Measurements from ENCODE around the gene MYADML2. TPM values are rescaled to one million over a fixed set of nuclear protein-coding genes. Genes with fewer than 3 reads are reported as not detected.

The MYADML2 gene
- total RNA-seq, 2 donors from 2014 or later, result not detected

- peaks cover 58% of the 10 kb centered on the region for H3K36me3 ChIP-seq (ENCODE audit: control insufficient read depth, insufficient read depth, low read length)
- Mint-ChIP-seq H3K4me3 (peak overlapping the region; percentile 83), H3K36me3 (ENCODE audit: low read depth) (peaks cover 55% of the 10 kb centered on the region), H3K27me3 (ENCODE audit: insufficient read depth) (no peaks in the 10 kb centered on the region), H3K9me3 (no peaks in the 10 kb centered on the region), H3K4me1 (peaks cover 5% of the 10 kb centered on the region), H3K27ac (peak overlapping the region; percentile 98)
- H3K4me3 ChIP-seq (ENCODE audit: low read length), result peak overlapping the region; percentile 97
- 0% methylated on average over 28 to 40 of the region's 40 CpGs for WGBS, 2 experiments (ENCODE audit: insufficient coverage in 1 of 2, insufficient read length in 1 of 2)
- H3K27ac ChIP-seq (ENCODE audit: low read depth, low read length), result peak overlapping the region; percentile 38
- H3K4me1 ChIP-seq (ENCODE audit: control insufficient read depth, insufficient read depth, low read length), result peaks cover 7% of the 10 kb centered on the region
- no peaks in the 10 kb centered on the region for H3K9me3 ChIP-seq (ENCODE audit: control insufficient read depth, low read length)
- H3K27me3 ChIP-seq (ENCODE audit: control insufficient read depth, insufficient read depth, low read length, poor library complexity, severe bottlenecking), result no peaks in the 10 kb centered on the region
- TF ChIP-seq, protein P1, sequence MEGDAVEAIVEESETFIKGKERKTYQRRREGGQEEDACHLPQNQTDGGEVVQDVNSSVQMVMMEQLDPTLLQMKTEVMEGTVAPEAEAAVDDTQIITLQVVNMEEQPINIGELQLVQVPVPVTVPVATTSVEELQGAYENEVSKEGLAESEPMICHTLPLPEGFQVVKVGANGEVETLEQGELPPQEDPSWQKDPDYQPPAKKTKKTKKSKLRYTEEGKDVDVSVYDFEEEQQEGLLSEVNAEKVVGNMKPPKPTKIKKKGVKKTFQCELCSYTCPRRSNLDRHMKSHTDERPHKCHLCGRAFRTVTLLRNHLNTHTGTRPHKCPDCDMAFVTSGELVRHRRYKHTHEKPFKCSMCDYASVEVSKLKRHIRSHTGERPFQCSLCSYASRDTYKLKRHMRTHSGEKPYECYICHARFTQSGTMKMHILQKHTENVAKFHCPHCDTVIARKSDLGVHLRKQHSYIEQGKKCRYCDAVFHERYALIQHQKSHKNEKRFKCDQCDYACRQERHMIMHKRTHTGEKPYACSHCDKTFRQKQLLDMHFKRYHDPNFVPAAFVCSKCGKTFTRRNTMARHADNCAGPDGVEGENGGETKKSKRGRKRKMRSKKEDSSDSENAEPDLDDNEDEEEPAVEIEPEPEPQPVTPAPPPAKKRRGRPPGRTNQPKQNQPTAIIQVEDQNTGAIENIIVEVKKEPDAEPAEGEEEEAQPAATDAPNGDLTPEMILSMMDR (conservative IDR thresholded peaks at IDR 0.05), result no peak
- no peak for DNase-seq
- H3K9ac ChIP-seq (ENCODE audit: extremely low read depth, low read length, poor library complexity, severe bottlenecking), result peak overlapping the region; percentile 96
Observed at GRCh38 chr17:81891303-81891552, 55.8 kb downstream of the MYADML2 start.

- TF ChIP-seq, protein P1 (conservative IDR thresholded peaks at IDR 0.05), result no peak
- peaks cover 58% of the 10 kb centered on the region for H3K36me3 Mint-ChIP-seq (ENCODE audit: low read depth)
Observed at GRCh38 chr17:81890447-81891302, 56.4 kb downstream of the MYADML2 start.

More at GRCh38 chr17:81890447-81891302, 56.4 kb downstream of the MYADML2 start:
- Mint-ChIP-seq H3K9me3 (no peaks in the 10 kb centered on the region), H3K27me3 (ENCODE audit: insufficient read depth) (no peaks in the 10 kb centered on the region), H3K4me1 (peaks cover 5% of the 10 kb centered on the region), H3K4me3 (peak overlapping the region; percentile 83), H3K27ac (peak overlapping the region; percentile 87)
- H3K9ac ChIP-seq (ENCODE audit: extremely low read depth, low read length, poor library complexity, severe bottlenecking), result peak overlapping the region; percentile 96
- H3K4me1 ChIP-seq (ENCODE audit: control insufficient read depth, insufficient read depth, low read length), result peaks cover 7% of the 10 kb centered on the region
- H3K36me3 ChIP-seq (ENCODE audit: control insufficient read depth, insufficient read depth, low read length), result peaks cover 63% of the 10 kb centered on the region
- WGBS, 2 experiments (ENCODE audit: insufficient coverage in 1 of 2, insufficient read length in 1 of 2), result 11 to 16% methylated on average over 26 to 67 of the region's 69 CpGs
- H3K4me3 ChIP-seq (ENCODE audit: low read length), result peak overlapping the region; percentile 97
- no peaks in the 10 kb centered on the region for H3K27me3 ChIP-seq (ENCODE audit: control insufficient read depth, insufficient read depth, low read length, poor library complexity, severe bottlenecking)
- H3K9me3 ChIP-seq (ENCODE audit: control insufficient read depth, low read length), result no peaks in the 10 kb centered on the region
- peak; percentile 47 for DNase-seq
- H3K27ac ChIP-seq (ENCODE audit: low read depth, low read length), result peak overlapping the region; percentile 38

Other genes starting within 250 kb of the MYADML2 start
- 100 to 1,000 TPM in 1 of 2 donors, 10 to 100 TPM in 1; 99.4 to 105 TPM for gene MRPL12, start 243.9 kb downstream of the MYADML2 start, total RNA-seq
- 10 to 100 TPM; 24.8 to 37.6 TPM for gene SLC25A10, start 234.9 kb downstream of the MYADML2 start, total RNA-seq
- 1 to 10 TPM in 1 of 2 donors, not detected in 1; 4.0 TPM for gene GCGR, start 143.1 kb downstream of the MYADML2 start, total RNA-seq
- gene MCRIP1, start 113.9 kb downstream of the MYADML2 start, total RNA-seq, result 100 to 1,000 TPM; 164 to 183 TPM
- gene PPP1R27, start 112.2 kb downstream of the MYADML2 start, total RNA-seq, result not detected
- gene P4HB, start 86.7 kb downstream of the MYADML2 start, total RNA-seq, result 100 to 1,000 TPM; 493 to 535 TPM
- gene ARHGDIA, start 75.9 kb downstream of the MYADML2 start, total RNA-seq, result 100 to 1,000 TPM; 240 to 254 TPM
- gene ALYREF, start 55.6 kb downstream of the MYADML2 start, total RNA-seq, result 100 to 1,000 TPM; 154 to 170 TPM
- 100 to 1,000 TPM; 161 to 195 TPM for gene ANAPC11, start 55.5 kb downstream of the MYADML2 start, total RNA-seq
- 1 to 10 TPM; 3.3 to 3.7 TPM for gene NPB, start 45.0 kb downstream of the MYADML2 start, total RNA-seq
- gene PCYT2, start 35.8 kb downstream of the MYADML2 start, total RNA-seq, result 10 to 100 TPM; 66.8 to 70.9 TPM
- 10 to 100 TPM; 21.8 to 22.1 TPM for gene SIRT7, start 29.1 kb downstream of the MYADML2 start, total RNA-seq
- 10 to 100 TPM; 39.9 to 54.1 TPM for gene MAFG, start 19.5 kb downstream of the MYADML2 start, total RNA-seq
- gene PYCR1, start 9.9 kb downstream of the MYADML2 start, total RNA-seq, result 100 to 1,000 TPM; 104 to 107 TPM
- 10 to 100 TPM; 12.5 to 26.3 TPM for gene NOTUM, start 14.0 kb upstream of the MYADML2 start, total RNA-seq
- 10 to 100 TPM; 50.8 to 65.4 TPM for gene ASPSCR1, start 30.4 kb upstream of the MYADML2 start, total RNA-seq
- gene CENPX, start 75.6 kb upstream of the MYADML2 start, total RNA-seq, result 10 to 100 TPM; 80.0 to 85.0 TPM
- 10 to 100 TPM; 35.1 to 38.9 TPM for gene LRRC45, start 76.1 kb upstream of the MYADML2 start, total RNA-seq
- gene RAC3, start 84.4 kb upstream of the MYADML2 start, total RNA-seq, result 10 to 100 TPM; 45.7 to 53.9 TPM
- gene DCXR, start 90.5 kb upstream of the MYADML2 start, total RNA-seq, result 10 to 100 TPM; 73.8 to 83.6 TPM
- gene RFNG, start 104.6 kb upstream of the MYADML2 start, total RNA-seq, result 10 to 100 TPM; 46.3 to 54.5 TPM
- 100 to 1,000 TPM; 152 to 153 TPM for gene GPS1, start 104.7 kb upstream of the MYADML2 start, total RNA-seq
- 100 to 1,000 TPM in 1 of 2 donors, 10 to 100 TPM in 1; 85.3 to 108 TPM for gene DUS1L, start 118.6 kb upstream of the MYADML2 start, total RNA-seq
- gene FASN, start 151.0 kb upstream of the MYADML2 start, total RNA-seq, result 100 to 1,000 TPM; 371 to 498 TPM